ENCODE results near the gene KRT14. TPM values are rescaled to one million over a fixed set of nuclear protein-coding genes. Genes with fewer than 3 reads are reported as not detected.

Gene KRT14
- total and polyA plus RNA-seq, 2 donors (not counting 3 experiments of a cell fraction or from before 2014, with no cell fraction given) = 0.12 to 0.66 TPM

DNA sequence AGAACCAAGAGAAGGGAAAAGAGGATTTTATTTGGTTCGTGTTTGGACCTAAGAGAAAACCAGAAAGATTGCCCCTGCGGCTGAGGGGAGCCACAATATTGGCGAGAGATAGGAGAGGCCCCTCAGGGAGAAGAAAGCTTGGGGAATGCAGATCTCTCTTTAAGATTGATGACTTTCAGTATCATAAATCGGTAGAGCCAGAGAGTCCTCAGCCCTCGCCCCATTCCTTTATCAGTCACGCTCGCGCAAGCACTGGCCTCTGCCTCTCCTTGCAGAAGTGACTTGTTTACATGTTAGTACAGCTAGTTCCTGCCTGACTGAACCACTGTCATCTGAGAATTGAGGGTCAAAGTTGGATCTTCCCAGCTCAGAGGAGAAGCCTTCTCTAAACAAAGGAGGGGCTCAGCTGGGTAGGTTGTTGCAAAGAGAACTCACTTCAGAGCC lies 37.1 kb downstream of the KRT14 start:
- ChIA-PET POLR2A (no interaction called here), CTCF (interaction anchor here (0.6 to 9.2 kb wide), 60 partner anchors 9 to 914 kb away, joined by 3 to 369 read pairs (median 8); partner anchors contain the start of genes EIF1, KRT13, KRT15 and KRT19)
- TF ChIP-seq, protein P1, sequence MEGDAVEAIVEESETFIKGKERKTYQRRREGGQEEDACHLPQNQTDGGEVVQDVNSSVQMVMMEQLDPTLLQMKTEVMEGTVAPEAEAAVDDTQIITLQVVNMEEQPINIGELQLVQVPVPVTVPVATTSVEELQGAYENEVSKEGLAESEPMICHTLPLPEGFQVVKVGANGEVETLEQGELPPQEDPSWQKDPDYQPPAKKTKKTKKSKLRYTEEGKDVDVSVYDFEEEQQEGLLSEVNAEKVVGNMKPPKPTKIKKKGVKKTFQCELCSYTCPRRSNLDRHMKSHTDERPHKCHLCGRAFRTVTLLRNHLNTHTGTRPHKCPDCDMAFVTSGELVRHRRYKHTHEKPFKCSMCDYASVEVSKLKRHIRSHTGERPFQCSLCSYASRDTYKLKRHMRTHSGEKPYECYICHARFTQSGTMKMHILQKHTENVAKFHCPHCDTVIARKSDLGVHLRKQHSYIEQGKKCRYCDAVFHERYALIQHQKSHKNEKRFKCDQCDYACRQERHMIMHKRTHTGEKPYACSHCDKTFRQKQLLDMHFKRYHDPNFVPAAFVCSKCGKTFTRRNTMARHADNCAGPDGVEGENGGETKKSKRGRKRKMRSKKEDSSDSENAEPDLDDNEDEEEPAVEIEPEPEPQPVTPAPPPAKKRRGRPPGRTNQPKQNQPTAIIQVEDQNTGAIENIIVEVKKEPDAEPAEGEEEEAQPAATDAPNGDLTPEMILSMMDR (IDR thresholded peaks at IDR 0.05; ENCODE audit: extremely low read depth in 1 of 2, insufficient read depth in 1 of 2, low read depth in 1 of 2, low read length in 2 of 2) = no peak
- TF ChIP-seq MYC (IDR thresholded peaks at IDR 0.05; ENCODE audit: low read depth, low read length) (no peak), JUN (IDR thresholded peaks at IDR 0.05; ENCODE audit: borderline replicate concordance, insufficient read depth, insufficient read length, low read depth) (no peak), MAX (IDR thresholded peaks at IDR 0.05; ENCODE audit: insufficient read depth, insufficient read length) (no peak), POLR2A (IDR thresholded peaks at IDR 0.05; ENCODE audit: low read depth, low read length) (no peak), EZH2 (IDR thresholded peaks at IDR 0.05; ENCODE audit: borderline replicate concordance, low read depth, low read length, severe bottlenecking) (no peak), GATA2 (IDR thresholded peaks at IDR 0.05; ENCODE audit: insufficient read depth, insufficient read length, low read depth, low read length) (no peak), POLR2AphosphoS5 (IDR thresholded peaks at IDR 0.05; ENCODE audit: insufficient read depth, low read depth, low read length) (no peak), FOS (IDR thresholded peaks at IDR 0.05; ENCODE audit: borderline replicate concordance, insufficient read depth, low read length) (no peak)
- dilution Hi-C loops (cut with MboI; ENCODE audit: extremely low pct_ligation_motif_present, low sequenced_read_pairs) = no loop called here
- intact Hi-C loops (cut with micrococcal nuclease) = loop anchor here (1.0 to 5.0 kb wide), 5 partner anchors 99 to 747 kb away; no protein-coding TSS in a partner anchor
- peaks cover 19% of the 10 kb centered on the region for H3K4me1 ChIP-seq (ENCODE audit: control insufficient read depth, extremely low read depth, insufficient read depth, low read length)
- H3K79me2 ChIP-seq (ENCODE audit: control insufficient read depth, insufficient read depth, low read length) = no peaks in the 10 kb centered on the region
- no peaks in the 10 kb centered on the region for H3K9me3 ChIP-seq (replicated peaks; ENCODE audit: control insufficient read depth, insufficient read depth, low read length)
- H4K20me1 ChIP-seq (replicated peaks; ENCODE audit: control insufficient read depth, extremely low read depth, insufficient read depth, low read length) = no peaks in the 10 kb centered on the region
- H3K27me3 ChIP-seq (ENCODE audit: control insufficient read depth in 2 of 2, insufficient read depth in 2 of 2, low read length in 2 of 2) = no peaks in the 10 kb centered on the region
- no TSS peak for BruUV-seq (replicated peaks)
- DNase-seq (ENCODE audit: low read depth, low spot score) (no peak), FAIRE-seq (no peak)
- no peaks in the 10 kb centered on the region for H3K36me3 ChIP-seq (ENCODE audit: control insufficient read depth in 2 of 2, extremely low read depth in 1 of 2, insufficient read depth in 2 of 2, low read length in 2 of 2)
- H3K4me3 ChIP-seq (replicated peaks in 1 of 3; ENCODE audit: insufficient read depth in 1 of 3, low read depth in 1 of 3, low read length in 3 of 3) = no peak overlapping the region
- H3K9me1 ChIP-seq (replicated peaks; ENCODE audit: control insufficient read depth, extremely low read depth, insufficient read depth, low read length) = no peaks in the 10 kb centered on the region
- H3K27ac ChIP-seq (ENCODE audit: insufficient read depth, low read depth, low read length) = no peak overlapping the region
- no peak overlapping the region for H3K9ac ChIP-seq (replicated peaks; ENCODE audit: extremely low read depth, insufficient read depth, low read length)
- no peak overlapping the region for H3K4me2 ChIP-seq (ENCODE audit: insufficient read depth, low read length)
- no peak overlapping the region for H2AFZ ChIP-seq (ENCODE audit: low read depth, low read length)

Data from endothelial cell of umbilical vein (primary cell).